Measurements from ENCODE around the gene DPP6. TPM values are rescaled to one million over a fixed set of nuclear protein-coding genes. Genes with fewer than 3 reads are reported as not detected.

DPP6 gene
- total RNA-seq, 2 donors from 2014 or later: 0.05 to 38.7 TPM

DNA sequence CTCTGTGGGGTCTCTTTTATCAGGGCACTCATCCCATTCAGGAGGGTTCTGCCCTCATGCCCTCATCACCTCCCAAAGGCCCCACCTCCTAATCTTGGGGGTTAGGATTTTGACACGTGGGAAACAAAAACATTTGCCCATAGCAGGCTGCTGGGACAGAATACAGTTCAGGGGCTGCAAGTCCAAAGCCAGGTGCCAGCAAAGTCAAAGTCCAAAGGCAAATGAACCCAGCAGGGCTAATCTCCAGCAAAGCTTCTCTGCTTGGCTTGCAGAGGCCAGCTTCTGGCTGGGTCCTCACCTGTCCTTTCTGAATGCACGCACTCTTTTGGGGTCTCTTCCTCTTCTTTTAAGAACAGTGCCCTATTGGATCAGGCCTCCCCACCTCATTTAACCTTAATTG lies 359.9 kb downstream of the DPP6 start:
- Histone ChIP-seq H3K27ac (no peak overlapping the region), H3K4me3 (no peak overlapping the region), H3K36me3 (no peaks in the 10 kb centered on the region), H3K4me1 (replicated peaks) (no peaks in the 10 kb centered on the region), H3K27me3 (replicated peaks; ENCODE audit: insufficient read depth) (no peaks in the 10 kb centered on the region), H3K9me3 (no peaks in the 10 kb centered on the region)
- WGBS: 77% methylated on average over 2 of the region's 2 CpGs
- TF ChIP-seq, protein P1, sequence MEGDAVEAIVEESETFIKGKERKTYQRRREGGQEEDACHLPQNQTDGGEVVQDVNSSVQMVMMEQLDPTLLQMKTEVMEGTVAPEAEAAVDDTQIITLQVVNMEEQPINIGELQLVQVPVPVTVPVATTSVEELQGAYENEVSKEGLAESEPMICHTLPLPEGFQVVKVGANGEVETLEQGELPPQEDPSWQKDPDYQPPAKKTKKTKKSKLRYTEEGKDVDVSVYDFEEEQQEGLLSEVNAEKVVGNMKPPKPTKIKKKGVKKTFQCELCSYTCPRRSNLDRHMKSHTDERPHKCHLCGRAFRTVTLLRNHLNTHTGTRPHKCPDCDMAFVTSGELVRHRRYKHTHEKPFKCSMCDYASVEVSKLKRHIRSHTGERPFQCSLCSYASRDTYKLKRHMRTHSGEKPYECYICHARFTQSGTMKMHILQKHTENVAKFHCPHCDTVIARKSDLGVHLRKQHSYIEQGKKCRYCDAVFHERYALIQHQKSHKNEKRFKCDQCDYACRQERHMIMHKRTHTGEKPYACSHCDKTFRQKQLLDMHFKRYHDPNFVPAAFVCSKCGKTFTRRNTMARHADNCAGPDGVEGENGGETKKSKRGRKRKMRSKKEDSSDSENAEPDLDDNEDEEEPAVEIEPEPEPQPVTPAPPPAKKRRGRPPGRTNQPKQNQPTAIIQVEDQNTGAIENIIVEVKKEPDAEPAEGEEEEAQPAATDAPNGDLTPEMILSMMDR (IDR thresholded peaks at IDR 0.05): no peak
- TF ChIP-seq POLR2A (IDR thresholded peaks at IDR 0.05) (no peak), POLR2AphosphoS5 (IDR thresholded peaks at IDR 0.05) (no peak)
- intact Hi-C loops (cut with DNase I): no loop called here
- no peak for DNase-seq (ENCODE audit: low spot score)

DNA sequence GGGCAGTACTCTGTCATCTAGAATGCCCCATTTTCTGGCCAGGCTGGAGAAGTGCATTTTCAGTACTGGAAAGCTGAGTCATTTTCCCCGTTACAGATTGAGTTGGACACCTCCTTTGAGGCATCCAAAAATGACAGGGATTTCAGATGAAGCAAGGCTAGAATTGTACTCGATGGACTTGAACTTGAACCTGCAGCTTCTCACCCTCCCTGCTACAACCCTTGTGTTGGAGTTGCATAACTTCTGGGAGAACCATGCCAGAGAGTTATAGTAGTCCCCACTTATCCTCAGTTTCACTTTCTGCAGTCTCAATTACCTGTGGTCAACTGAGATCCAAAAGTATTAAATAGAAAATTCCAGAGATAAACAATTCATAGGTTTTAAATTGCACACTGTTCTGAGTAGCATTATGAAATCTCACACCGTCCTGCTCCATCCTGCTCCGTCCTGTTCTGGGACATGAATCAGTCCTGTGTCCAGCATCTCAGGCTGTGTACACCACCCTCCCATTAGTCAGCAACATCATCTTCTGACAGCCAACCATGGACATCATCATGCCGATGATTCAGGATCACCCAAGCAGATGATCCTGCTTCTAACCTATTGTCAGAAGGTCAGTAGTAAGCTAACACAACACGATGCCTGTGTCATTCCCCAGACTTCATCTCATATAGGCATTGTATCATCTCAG lies 363.7 kb downstream of the DPP6 start:
- Histone ChIP-seq H3K27ac (no peak overlapping the region), H3K4me3 (no peak overlapping the region), H3K4me1 (replicated peaks) (no peaks in the 10 kb centered on the region), H3K27me3 (replicated peaks; ENCODE audit: insufficient read depth) (no peaks in the 10 kb centered on the region), H3K9me3 (no peaks in the 10 kb centered on the region), H3K36me3 (no peaks in the 10 kb centered on the region)
- DNase-seq (ENCODE audit: low spot score): no peak
- WGBS: 84% methylated on average over 6 of the region's 6 CpGs
- TF ChIP-seq POLR2AphosphoS5 (IDR thresholded peaks at IDR 0.05) (no peak), POLR2A (IDR thresholded peaks at IDR 0.05) (no peak)
- TF ChIP-seq, protein P1 (IDR thresholded peaks at IDR 0.05): no peak
- intact Hi-C loops (cut with DNase I): no loop called here

DNA sequence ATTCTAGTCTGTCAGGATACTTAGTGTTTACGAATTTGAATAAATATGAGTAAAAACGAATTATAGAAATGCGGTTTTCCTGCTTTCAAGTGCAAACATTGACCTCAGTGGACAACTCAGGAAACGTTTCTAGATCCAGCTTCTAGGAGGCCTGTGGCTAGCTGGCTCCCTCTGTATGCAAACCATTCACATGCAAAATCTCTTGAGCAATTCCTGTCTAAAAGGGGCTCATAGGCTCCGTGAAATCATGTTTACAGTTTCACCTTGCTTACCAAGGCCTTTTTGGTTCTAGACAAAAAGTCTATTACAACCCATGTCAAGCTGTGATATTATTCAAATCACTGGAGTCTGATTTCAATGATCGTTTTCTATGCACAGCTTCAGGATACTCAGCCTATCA lies 364.5 kb downstream of the DPP6 start:
- no peak for TF ChIP-seq POLR2AphosphoS5 (IDR thresholded peaks at IDR 0.05)
- TF ChIP-seq POLR2A (IDR thresholded peaks at IDR 0.05): no peak
- TF ChIP-seq, protein P1 (IDR thresholded peaks at IDR 0.05): no peak
- no peaks in the 10 kb centered on the region for H3K4me1 ChIP-seq (replicated peaks)
- DNase-seq (ENCODE audit: low spot score): no peak
- no peaks in the 10 kb centered on the region for H3K27me3 ChIP-seq (replicated peaks; ENCODE audit: insufficient read depth)
- 58% methylated on average over 6 of the region's 6 CpGs for WGBS
- H3K27ac ChIP-seq: no peak overlapping the region
- no peaks in the 10 kb centered on the region for H3K9me3 ChIP-seq
- intact Hi-C loops (cut with DNase I): no loop called here
- H3K4me3 ChIP-seq: no peak overlapping the region
- H3K36me3 ChIP-seq: no peaks in the 10 kb centered on the region

DNA sequence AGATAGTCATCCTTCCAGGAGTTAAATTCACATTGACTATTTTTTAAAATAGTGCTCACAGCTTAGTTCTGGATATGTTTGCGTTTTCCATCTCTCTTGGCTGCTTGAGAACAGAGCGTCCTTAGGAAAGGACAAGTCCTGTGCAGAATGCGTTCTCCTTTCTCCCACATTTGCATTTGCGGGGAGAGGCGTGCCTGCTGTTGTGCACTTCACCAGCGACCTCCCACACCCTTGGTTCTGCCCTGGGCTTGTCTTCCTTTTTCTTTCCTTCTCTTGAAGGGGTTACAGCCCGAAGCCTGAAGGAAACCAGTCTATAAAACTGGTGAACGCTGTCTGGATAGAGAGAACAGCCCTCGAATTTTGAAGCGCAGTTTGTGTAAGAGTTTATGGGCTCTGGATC lies 367.1 kb downstream of the DPP6 start:
- no peaks in the 10 kb centered on the region for H3K4me1 ChIP-seq (replicated peaks)
- H3K9me3 ChIP-seq: no peaks in the 10 kb centered on the region
- WGBS: 38% methylated on average over 10 of the region's 10 CpGs
- no peak overlapping the region for H3K4me3 ChIP-seq
- H3K36me3 ChIP-seq: no peaks in the 10 kb centered on the region
- H3K27me3 ChIP-seq (replicated peaks; ENCODE audit: insufficient read depth): no peaks in the 10 kb centered on the region
- intact Hi-C loops (cut with DNase I): no loop called here
- DNase-seq (ENCODE audit: low spot score): no peak
- H3K27ac ChIP-seq: no peak overlapping the region
- TF ChIP-seq POLR2AphosphoS5 (IDR thresholded peaks at IDR 0.05): no peak
- no peak for TF ChIP-seq POLR2A (IDR thresholded peaks at IDR 0.05)

DNA sequence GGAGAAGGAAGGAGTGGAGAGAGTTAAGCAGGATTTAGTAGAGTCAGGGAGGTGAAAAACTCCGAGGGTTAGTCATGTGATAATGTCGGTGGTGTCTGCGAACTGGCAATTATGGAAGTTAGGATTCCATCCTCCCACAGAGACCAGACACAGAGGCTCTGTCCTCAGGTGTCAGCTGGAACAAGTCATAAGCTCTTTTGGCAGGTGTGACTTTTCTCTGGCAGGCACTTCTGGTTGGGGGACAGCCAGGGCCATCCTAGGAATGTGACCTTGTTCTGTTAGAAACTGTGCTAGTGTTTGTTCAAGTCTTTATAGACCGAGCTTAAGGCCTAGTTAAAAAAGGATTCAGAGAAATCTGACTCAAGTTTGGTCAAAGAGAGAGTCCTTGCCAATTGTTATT lies 371.0 kb downstream of the DPP6 start:
- Histone ChIP-seq H3K4me1 (replicated peaks) (no peaks in the 10 kb centered on the region), H3K4me3 (no peak overlapping the region), H3K36me3 (no peaks in the 10 kb centered on the region), H3K27ac (no peak overlapping the region), H3K27me3 (replicated peaks; ENCODE audit: insufficient read depth) (no peaks in the 10 kb centered on the region), H3K9me3 (no peaks in the 10 kb centered on the region)
- 7% methylated on average over 4 of the region's 4 CpGs for whole genome bisulfite sequencing
- intact Hi-C loops (cut with DNase I): no loop called here
- peak; percentile 36 for DNase-seq (ENCODE audit: low spot score)
- TF ChIP-seq POLR2AphosphoS5 (IDR thresholded peaks at IDR 0.05) (no peak), POLR2A (IDR thresholded peaks at IDR 0.05) (no peak)
- TF ChIP-seq, protein P1 (IDR thresholded peaks at IDR 0.05): no peak
